ENCODE data around the gene SGTA. TPM values are rescaled to one million over a fixed set of nuclear protein-coding genes. Genes with fewer than 3 reads are reported as not detected.

The SGTA gene
- polyA plus RNA-seq, 1 donor (not counting 4 experiments of a cell fraction or from before 2014, with no cell fraction given): 36.1 TPM

DNA sequence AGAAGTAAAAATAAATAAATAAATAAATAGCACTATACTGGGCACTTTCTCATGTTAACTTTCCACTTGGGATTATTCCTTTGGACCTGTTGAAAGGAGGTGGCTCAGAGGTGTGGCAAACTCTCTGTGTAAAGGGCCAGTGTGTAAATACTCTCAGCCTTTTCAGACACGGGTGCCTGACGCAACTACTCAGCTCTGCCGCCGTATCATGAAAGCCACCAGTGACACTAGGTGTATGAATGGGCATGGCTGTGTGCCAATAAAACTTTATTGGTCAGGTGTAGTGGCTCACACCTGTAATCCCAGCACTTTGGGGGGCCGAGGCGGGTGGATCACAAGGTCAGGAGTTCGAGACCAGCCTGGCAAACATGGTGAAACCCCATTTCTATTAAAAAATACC is 23.1 kb downstream of the SGTA start:
- H3K27me3 ChIP-seq (ENCODE audit: control insufficient read depth, extremely low read depth, insufficient read depth, low read length): no peaks in the 10 kb centered on the region
- dilution Hi-C loops (cut with MboI; ENCODE audit: extremely low pct_ligation_motif_present, low sequenced_read_pairs): no loop called here

DNA sequence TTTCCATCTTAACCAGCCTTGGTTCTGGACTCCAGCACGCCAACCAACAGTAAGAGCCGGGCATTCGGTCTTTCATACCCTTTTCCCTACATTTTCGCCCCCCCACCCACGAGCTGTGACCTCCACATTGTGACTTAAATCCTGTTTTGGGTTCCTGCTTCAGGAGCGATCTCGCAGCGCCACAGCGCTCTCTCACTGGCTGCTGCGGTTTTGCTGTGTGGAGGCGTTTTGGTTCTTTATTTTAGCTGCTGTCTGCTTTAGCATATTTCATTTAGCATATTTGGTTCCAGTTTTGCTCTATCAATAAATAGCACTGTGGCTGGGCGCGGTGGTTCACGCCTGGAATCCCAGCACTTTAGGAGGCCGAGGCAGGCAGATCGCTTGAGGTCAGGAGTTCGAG is 23.7 kb downstream of the SGTA start:
- Histone ChIP-seq H4K20me1 (ENCODE audit: control insufficient read depth, extremely low read depth, insufficient read depth, low read length) (peaks cover 3% of the 10 kb centered on the region), H3K27me3 (ENCODE audit: control insufficient read depth, extremely low read depth, insufficient read depth, low read length) (no peaks in the 10 kb centered on the region), H3K27ac (ENCODE audit: control insufficient read depth, insufficient read depth, low read length) (no peak overlapping the region), H3K4me2 (ENCODE audit: control insufficient read depth, extremely low read depth, insufficient read depth, low read depth, low read length) (no peak overlapping the region), H3K9ac (ENCODE audit: control insufficient read depth, extremely low read depth, insufficient read depth, low read length) (no peak overlapping the region), H2AFZ (ENCODE audit: control insufficient read depth, low read length) (no peak overlapping the region), H3K4me3 (ENCODE audit: control insufficient read depth in 2 of 3, extremely low read depth in 1 of 3, insufficient read depth in 2 of 3, low read depth in 1 of 3, low read length in 3 of 3) (no peak overlapping the region), H3K79me2 (ENCODE audit: control insufficient read depth, insufficient read depth, low read length) (no peaks in the 10 kb centered on the region), H3K9me3 (ENCODE audit: control insufficient read depth, low read depth, low read length) (no peaks in the 10 kb centered on the region), H3K9me1 (ENCODE audit: control insufficient read depth, extremely low read depth, insufficient read depth, low read length) (no peaks in the 10 kb centered on the region), H3K36me3 (ENCODE audit: control insufficient read depth in 2 of 2, extremely low read depth in 1 of 2, insufficient read depth in 2 of 2, low read length in 2 of 2) (peaks cover 38 to 41% of the 10 kb centered on the region in 2 experiments), H3K4me1 (ENCODE audit: control insufficient read depth, extremely low read depth, insufficient read depth, low read length) (no peaks in the 10 kb centered on the region)
- no peak for TF ChIP-seq EZH2 (IDR thresholded peaks at IDR 0.05; ENCODE audit: low read length)
- TF ChIP-seq, protein P1, sequence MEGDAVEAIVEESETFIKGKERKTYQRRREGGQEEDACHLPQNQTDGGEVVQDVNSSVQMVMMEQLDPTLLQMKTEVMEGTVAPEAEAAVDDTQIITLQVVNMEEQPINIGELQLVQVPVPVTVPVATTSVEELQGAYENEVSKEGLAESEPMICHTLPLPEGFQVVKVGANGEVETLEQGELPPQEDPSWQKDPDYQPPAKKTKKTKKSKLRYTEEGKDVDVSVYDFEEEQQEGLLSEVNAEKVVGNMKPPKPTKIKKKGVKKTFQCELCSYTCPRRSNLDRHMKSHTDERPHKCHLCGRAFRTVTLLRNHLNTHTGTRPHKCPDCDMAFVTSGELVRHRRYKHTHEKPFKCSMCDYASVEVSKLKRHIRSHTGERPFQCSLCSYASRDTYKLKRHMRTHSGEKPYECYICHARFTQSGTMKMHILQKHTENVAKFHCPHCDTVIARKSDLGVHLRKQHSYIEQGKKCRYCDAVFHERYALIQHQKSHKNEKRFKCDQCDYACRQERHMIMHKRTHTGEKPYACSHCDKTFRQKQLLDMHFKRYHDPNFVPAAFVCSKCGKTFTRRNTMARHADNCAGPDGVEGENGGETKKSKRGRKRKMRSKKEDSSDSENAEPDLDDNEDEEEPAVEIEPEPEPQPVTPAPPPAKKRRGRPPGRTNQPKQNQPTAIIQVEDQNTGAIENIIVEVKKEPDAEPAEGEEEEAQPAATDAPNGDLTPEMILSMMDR (optimal IDR thresholded peaks at IDR 0.05 in 1 of 3, IDR thresholded peaks at IDR 0.05 in 1 of 3, conservative IDR thresholded peaks at IDR 0.05 in 1 of 3; ENCODE audit: extremely low read depth in 1 of 3, insufficient read depth in 2 of 3, low read length in 3 of 3): no peak
- no peak for FAIRE-seq
- dilution Hi-C loops (cut with MboI; ENCODE audit: extremely low pct_ligation_motif_present, low sequenced_read_pairs): no loop called here
- DNase-seq (ENCODE audit: low read depth, low spot score): no peak

More for the DNA sequence above, 23.1 kb downstream of the SGTA start:
- H3K9me1 ChIP-seq (ENCODE audit: control insufficient read depth, extremely low read depth, insufficient read depth, low read length): no peaks in the 10 kb centered on the region
- no peaks in the 10 kb centered on the region for H3K4me1 ChIP-seq (ENCODE audit: control insufficient read depth, extremely low read depth, insufficient read depth, low read length)
- peaks cover 3% of the 10 kb centered on the region for H4K20me1 ChIP-seq (ENCODE audit: control insufficient read depth, extremely low read depth, insufficient read depth, low read length)
- DNase-seq (ENCODE audit: low read depth, low spot score) (no peak), FAIRE-seq (no peak)
- no peak overlapping the region for H2AFZ ChIP-seq (ENCODE audit: control insufficient read depth, low read length)
- TF ChIP-seq EZH2 (IDR thresholded peaks at IDR 0.05; ENCODE audit: low read length): no peak
- TF ChIP-seq, protein P1 (optimal IDR thresholded peaks at IDR 0.05 in 1 of 3, IDR thresholded peaks at IDR 0.05 in 1 of 3, conservative IDR thresholded peaks at IDR 0.05 in 1 of 3; ENCODE audit: extremely low read depth in 1 of 3, insufficient read depth in 2 of 3, low read length in 3 of 3): no peak
- no peak overlapping the region for H3K27ac ChIP-seq (ENCODE audit: control insufficient read depth, insufficient read depth, low read length)
- H3K36me3 ChIP-seq (ENCODE audit: control insufficient read depth in 2 of 2, extremely low read depth in 1 of 2, insufficient read depth in 2 of 2, low read length in 2 of 2): peaks cover 40 to 42% of the 10 kb centered on the region in 2 experiments
- H3K79me2 ChIP-seq (ENCODE audit: control insufficient read depth, insufficient read depth, low read length): no peaks in the 10 kb centered on the region
- no peaks in the 10 kb centered on the region for H3K9me3 ChIP-seq (ENCODE audit: control insufficient read depth, low read depth, low read length)
- no peak overlapping the region for H3K9ac ChIP-seq (ENCODE audit: control insufficient read depth, extremely low read depth, insufficient read depth, low read length)
- no peak overlapping the region for H3K4me2 ChIP-seq (ENCODE audit: control insufficient read depth, extremely low read depth, insufficient read depth, low read depth, low read length)
- H3K4me3 ChIP-seq (ENCODE audit: control insufficient read depth in 2 of 3, extremely low read depth in 1 of 3, insufficient read depth in 2 of 3, low read depth in 1 of 3, low read length in 3 of 3): no peak overlapping the region

Measured in keratinocyte (primary cell).